HG02981 (cell line): ENCODE measurements around the gene PTPN18.

Source experiments
- ATAC-seq: cut with Tn5 transposase; IDR thresholded peaks from one replicate; pipeline ENCODE4 v1.9.1; 2021; ENCODE audit warnings: mild to moderate bottlenecking, moderate library complexity; ENCODE audit not compliant: unreplicated experiment

Gene PTPN18

DNA sequence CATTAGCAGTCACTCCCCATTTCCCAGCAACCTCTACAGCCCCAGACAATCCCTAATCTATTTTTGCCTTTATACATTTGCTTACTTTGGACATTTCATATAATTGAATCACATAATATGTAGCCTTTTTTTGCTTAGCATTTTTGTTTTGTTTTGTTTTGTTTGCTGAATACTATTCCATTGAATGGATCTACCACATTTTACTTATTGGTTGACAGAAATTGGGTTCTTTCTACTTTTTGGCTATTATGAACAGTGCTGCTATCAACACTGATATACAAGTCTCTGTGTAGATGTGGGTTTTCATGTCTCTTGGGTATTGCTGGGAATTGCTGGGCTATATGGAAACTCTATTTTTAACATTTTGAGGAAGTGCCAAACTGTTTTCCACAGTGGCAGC, 7.6 kb downstream of the PTPN18 start:
- no peak for ATAC-seq

DNA sequence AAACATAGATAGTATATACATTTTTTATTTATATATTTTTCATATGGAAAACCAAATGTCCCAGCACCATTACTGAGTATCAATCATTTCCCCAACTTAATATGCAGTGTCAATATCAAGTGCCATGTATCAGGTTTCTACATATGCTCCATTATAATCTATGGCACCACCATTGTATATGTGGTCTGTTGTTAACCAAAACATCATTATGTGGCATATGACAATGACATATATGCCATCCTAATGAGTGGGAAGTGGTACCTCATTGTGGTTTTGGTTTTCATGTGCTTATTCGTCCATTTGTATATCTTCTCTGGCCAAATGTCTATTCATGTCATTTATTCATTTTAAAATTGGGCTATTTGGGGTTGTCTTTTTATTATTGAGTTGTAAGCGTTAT, 9.2 kb downstream of the PTPN18 start:
- no peak for ATAC-seq

DNA sequence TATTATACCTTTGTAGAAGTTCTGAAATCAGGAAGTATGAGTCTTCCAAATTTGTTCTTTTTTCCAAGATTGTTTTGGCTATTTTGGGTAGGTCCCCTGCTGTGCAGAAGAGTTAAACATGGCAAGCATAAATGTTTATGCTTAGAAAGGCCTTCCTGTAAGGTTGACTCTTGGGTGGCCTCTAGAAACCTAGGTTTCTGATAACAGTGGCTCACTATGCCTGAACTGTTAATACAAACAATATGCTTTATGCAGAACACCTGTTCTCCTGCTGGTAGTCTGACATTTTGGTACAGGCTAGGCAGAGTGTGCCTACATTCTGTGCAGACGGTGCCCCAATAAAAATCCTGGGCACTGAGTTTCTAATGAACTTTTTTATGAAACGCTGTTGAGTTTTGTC, 10.1 kb downstream of the PTPN18 start:
- no peak for ATAC-seq

GRCh38 chr2:130366720-130367119, 10.9 kb downstream of the PTPN18 start:
- no peak for ATAC-seq

GRCh38 chr2:130368786-130369185, 12.9 kb downstream of the PTPN18 start:
- no peak for ATAC-seq

DNA sequence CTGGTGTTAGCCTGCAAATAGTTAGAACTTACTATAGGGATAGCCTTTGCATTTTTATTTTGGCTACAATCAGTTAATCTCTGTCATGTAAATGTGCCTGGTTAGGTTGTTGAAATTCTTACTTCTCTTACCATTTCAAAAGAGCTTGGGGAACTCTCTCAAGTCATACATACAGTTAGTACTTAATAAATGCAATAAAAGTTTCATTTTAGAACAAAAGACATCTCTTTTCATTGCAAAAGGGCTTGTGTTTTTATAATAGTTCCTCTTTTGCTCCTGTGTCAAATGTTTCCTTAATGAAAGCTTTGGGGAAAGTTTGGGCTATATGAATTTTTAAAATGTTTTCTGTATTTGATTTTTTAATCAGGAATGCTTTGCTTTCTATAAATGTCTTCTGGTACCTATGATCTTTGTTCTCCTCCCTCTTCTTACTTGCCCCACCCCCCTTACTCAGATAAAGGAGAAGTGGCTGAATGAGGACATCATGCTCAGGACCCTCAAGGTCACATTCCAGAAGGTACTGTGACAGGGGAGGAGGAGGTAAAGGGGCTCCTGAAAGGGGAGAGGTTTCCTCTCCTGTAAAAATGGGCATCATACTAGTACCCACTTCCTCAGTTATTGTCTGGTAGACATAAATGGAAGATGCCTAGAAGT, 13.6 kb downstream of the PTPN18 start:
- ATAC-seq: no peak

- no peak for ATAC-seq
These were observed 14.1 kb downstream of the PTPN18 start for GRCh38 chr2:130369965-130370341.

DNA sequence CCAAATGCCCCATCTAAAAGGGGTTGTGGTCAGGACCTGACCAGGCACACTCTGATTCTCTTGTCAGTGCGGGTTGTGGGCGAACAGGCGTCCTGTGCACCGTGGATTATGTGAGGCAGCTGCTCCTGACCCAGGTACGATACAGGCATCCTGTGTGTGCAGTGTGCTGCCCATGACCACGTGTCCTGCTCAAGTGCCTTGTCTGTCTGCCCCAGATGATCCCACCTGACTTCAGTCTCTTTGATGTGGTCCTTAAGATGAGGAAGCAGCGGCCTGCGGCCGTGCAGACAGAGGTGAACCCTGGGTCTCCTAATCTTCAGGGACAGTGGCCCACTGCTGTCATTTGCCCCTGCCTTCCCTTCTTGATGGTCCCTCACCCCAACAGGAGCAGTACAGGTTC, 14.6 kb downstream of the PTPN18 start:
- no peak for ATAC-seq

DNA sequence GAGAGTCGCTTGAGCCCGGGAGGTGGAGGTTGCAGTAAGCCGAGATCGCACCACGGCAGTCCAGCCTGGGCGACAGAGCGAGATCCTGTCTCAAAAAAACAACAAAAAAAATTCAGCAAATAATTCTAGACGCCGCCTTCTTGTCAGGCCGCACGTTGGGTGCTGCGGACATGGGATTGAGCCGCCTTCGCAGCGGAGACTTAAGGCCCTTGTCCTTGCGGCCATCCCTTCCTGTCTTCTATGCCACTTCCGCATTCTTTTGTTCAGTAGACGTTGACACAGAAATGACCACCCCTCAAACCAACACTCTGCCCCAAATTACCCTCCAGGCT, 15.8 kb downstream of the PTPN18 start:
- ATAC-seq: peak; percentile 22

GRCh38 chr2:130372055-130372832, 16.4 kb downstream of the PTPN18 start:
- ATAC-seq: peak; percentile 67

DNA sequence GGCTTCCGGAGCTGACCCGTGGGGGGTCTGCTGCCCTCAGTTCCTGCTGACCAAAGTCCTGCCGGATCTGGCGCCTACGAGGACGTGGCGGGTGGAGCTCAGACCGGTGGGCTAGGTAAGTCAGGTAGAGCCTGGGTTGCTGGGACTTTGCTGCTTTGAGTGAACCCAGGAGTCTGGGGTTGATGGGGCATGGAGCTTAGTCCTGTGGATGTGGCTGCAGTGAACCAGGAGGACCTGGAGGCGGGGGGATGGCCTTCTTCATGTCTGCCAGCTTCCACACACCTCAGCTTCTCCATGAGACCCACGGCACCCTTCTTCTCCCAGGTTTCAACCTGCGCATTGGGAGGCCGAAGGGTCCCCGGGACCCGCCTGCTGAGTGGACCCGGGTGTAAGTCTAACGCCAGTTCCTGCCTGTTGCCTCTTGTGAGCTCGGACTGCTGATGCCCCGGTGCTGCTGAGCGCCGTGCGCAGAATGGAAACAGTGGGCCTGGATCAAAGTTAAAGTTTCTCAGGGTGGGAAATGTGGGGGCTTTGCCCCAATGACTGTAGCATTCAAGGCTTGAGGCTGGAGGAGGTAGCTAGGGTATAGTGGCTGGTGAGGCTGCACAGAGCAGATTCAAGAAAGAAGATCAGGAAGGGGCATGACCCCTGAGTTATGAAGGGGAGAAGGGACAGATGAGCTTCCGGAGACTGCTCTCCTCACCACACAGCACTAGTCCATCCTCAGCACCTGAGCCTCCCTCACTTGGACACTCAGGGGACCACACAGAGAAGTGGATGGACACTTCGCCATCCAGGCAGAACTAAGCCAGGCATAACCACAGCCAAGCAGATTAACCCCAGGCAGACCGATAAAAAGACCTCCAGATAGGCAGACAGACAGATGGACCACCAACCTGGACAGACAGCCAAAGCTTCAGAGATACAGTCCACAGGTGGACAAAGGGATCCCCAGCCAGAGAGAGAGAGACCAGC, 17.3 kb downstream of the PTPN18 start:
- peak; percentile 2 for ATAC-seq

GRCh38 chr2:130373808-130374365, 18.0 kb downstream of the PTPN18 start:
- ATAC-seq: no peak

DNA sequence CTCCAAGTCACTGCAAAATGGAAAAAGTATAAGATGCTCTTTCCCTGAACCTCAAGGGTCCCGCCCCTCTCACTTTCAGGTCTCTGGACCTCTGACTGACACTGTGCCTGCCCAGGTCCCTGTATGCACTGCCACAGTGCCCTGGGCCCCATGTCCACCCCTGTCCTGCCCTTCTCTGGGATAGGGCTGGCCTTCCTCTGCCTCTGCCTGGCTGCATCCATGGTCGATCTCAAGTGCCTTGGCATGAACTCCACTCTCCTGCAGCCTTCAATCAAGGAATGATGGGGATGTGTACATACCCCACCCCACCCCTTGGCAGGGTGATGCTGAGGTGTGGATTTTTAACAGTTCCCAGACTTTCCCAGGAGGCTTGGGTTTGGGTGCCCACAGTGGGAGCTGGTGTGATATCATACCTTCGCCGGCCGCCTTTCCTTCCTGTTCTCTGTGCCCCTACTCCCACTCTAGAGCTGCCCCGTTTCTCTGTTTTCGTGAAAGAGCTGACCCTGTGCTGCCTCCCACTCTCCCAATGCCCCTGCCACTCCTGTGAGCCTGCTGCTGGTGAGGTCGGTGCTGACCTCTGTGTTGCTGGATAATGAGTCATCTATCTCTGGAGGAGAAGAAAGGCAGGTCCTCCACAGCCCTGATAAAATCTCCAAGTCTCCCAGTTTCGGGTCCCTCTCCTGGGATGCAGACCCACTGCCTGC, 18.9 kb downstream of the PTPN18 start:
- no peak for ATAC-seq

DNA sequence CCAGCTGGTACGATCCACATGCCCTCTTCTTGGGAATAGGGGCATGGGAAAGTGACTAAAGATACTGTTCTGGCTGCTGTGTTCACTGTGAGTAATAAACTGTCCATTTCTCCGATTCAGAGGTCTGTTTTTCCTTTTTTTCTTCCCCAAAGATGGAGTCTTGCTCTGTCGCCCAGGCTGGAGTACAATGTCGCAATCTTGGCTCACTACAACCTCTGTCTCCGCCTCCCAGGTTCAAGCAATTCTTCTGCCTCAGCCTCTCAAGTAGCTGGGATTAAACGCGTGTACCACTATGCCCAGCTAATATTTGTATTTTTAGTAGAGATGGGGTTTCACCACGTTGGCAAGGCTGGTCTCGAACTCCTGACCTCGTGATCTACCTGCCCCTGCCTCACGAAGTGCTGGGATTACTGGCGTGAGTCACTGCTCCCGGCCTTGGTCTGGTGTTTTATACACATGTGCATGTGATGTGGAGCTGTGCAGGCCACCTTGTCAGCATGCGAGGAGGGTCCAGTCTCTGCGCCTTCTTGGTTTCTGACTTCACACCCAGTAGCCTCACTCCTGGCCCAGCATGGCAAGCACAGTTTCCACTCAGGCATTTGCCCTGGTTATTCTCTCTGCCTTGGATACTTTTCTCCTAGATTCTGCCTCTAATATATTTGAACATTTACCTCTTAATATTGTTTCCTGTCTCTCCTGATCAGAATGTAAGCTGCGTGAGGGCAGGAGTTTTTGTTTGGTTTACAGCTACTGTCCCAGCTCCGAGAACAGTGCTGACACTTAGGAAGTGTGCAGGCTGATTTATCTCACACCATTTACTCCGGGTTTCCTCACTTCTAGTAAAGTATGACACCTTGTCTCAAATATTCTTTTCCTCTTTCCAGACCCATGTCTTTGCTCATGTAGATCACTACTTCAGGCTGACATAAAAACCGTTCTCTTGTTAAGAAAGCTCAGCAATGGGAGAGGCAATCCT, 19.7 kb downstream of the PTPN18 start:
- ATAC-seq: no peak

DNA sequence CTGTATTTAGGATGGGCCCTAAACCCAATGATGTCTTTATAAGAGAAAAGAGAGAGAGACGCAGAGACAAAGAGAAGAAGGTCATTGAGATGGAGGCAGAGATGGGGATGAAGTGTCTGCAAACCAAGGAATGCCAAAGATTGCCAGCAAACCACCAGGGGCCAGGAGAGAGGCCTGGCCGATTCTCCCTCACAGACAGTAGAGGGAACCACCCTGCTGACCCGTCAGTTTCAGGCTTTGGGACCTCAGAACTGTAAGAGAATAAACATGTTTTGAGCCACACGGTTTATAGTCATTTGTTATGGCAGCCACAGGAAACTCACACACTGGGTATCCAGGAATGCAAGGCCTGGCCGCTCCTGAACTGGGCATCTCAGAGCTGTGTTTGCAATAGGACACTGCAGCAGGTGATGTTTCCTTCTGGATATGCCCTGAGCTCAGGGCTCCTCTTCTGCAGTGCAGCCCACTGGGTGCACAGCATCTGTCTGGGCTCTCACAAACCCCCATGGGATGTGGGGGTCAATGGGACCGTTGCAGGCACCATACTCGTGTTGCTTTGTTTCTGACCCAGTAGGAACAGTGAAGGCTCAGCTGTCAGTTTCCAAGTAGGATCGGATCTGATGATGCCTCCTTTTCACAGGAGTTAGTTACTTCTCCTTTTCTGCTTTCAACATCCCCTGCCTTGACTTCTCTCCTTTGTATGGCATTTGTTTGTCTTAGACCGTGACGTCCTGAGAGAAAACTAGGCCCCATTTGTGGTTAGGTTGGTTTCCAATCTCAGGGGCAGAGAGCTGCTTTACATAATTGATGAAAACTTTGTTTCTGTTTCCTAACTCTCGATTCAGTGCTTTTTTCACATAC, 20.8 kb downstream of the PTPN18 start:
- peak; percentile 52 for ATAC-seq

DNA sequence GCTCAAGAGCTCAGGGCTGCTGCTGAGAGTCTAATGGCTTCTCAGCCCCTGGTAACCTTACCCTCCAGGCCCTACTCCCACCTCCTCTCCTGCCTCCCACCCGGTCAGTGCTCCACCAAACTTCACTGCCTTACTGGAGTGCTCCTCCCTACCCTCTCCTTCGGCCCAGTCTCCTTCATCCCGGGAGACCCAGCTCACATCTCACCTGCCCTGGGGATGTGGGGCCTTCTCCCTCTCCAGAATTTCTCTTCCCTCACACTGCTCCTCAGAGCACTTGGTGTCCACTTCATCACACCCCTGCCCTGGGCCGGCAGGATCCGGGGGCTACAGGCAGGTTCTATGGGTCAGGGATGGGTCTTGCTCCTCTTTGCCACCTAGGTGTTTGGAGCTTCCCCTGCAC, 21.6 kb downstream of the PTPN18 start:
- no peak for ATAC-seq

DNA sequence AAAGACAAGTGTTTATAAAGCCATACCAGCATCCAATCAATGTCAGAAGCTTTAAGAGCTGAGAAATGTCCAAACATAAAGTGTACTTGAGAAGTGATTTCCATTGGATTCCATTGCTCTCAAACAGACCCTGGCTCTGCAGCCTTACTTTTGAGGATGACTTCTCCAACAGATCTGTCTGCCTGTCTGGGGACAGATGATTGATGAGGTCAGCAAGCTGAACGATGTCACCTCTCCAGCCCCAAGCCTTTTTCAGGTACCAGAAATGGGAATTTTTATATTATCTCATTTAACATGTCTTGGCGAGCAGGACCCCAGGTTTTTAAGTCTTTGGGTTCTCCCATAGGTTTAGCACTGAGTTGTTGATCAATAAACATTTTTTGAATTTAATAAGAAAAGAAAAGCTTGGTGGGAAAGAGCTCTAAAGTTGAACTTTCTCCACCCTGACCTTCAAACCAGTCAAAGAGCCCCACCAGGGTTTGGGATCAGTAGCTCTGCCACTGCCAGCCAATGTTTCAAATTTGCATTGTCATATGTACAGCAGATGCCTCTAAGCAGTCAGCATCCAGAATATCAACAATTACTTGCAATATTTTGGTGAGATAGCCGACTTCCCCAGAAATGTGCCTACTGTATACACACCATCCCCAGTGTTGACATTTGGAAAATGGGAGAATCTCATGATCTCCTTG, 22.5 kb downstream of the PTPN18 start:
- no peak for ATAC-seq

- ATAC-seq: no peak
These were observed 23.0 kb downstream of the PTPN18 start for GRCh38 chr2:130378898-130379214.
